Mesenchymal stem cell (in vitro differentiated cells and primary cell): ENCODE results near the gene GOLGA6C.
"Not testable (repeated sequence)": the region's sequence is repeated elsewhere in the genome, so short reads cannot be mapped to it uniquely, and the experiment has no call there.

Experiments used
- DNase-seq: peaks from one replicate; pipeline ENCODE4 v3.0.0-alpha.2; 2013
- H2AFZ ChIP-seq: one replicate; pipeline ENCODE4 v1.6.1; 2013; ENCODE audit warnings: low read depth, mild to moderate bottlenecking, control low read depth, inconsistent platforms, low read length, moderate library complexity
- H2AK5ac ChIP-seq: 2 replicates; pipeline ENCODE4 v1.6.1; 2013; ENCODE audit warnings: low read length, moderate library complexity, mild to moderate bottlenecking, inconsistent platforms; ENCODE audit not compliant: severe bottlenecking
- H2BK120ac ChIP-seq: one replicate; pipeline ENCODE4 v1.6.1; 2013; ENCODE audit warnings: low read depth, mild to moderate bottlenecking, inconsistent platforms, low read length, moderate library complexity
- H2BK12ac ChIP-seq, 2 experiments: one replicate each; pipeline ENCODE4 v1.6.1; 2013; ENCODE audit warnings: inconsistent platforms in 2 of 2, low read length in 2 of 2, mild to moderate bottlenecking in 2 of 2, moderate library complexity in 2 of 2, control low read depth in 1 of 2
- H2BK15ac ChIP-seq: one replicate; pipeline ENCODE4 v1.6.1; 2013; ENCODE audit warnings: mild to moderate bottlenecking, low read depth, inconsistent platforms; ENCODE audit not compliant: poor library complexity, severe bottlenecking
- H2BK5ac ChIP-seq: 2 replicates; pipeline ENCODE4 v1.6.1; 2013; ENCODE audit warnings: low read depth, mild to moderate bottlenecking, low read length, control low read depth, inconsistent platforms; ENCODE audit not compliant: poor library complexity, severe bottlenecking
- H3K14ac ChIP-seq, 2 experiments: one replicate each; pipeline ENCODE4 v1.6.1; 2013; ENCODE audit warnings: inconsistent platforms in 2 of 2, low read length in 2 of 2, control low read depth in 1 of 2, mild to moderate bottlenecking in 1 of 2, moderate library complexity in 1 of 2
- H3K18ac ChIP-seq, 2 experiments: one replicate each; pipeline ENCODE4 v1.6.1; 2013; ENCODE audit warnings: inconsistent platforms in 2 of 2, low read length in 2 of 2, control low read depth in 1 of 2, low read depth in 1 of 2, mild to moderate bottlenecking in 1 of 2
- H3K23ac ChIP-seq, 2 experiments: one replicate each; pipeline ENCODE4 v1.6.1; 2013; ENCODE audit warnings: inconsistent platforms in 2 of 2, low read length in 2 of 2, mild to moderate bottlenecking in 2 of 2, moderate library complexity in 2 of 2, control low read depth in 1 of 2
- H3K27ac ChIP-seq: 2 replicates; pipeline ENCODE4 v1.5.1; 2013; ENCODE audit warnings: mild to moderate bottlenecking, moderate library complexity, low read length, control low read depth, inconsistent platforms; ENCODE audit not compliant: poor library complexity, severe bottlenecking
- H3K27me3 ChIP-seq, 2 experiments: 2 replicates each; pipeline versions ENCODE4 v1.6.1 to v1.7.0; 2013; ENCODE audit warnings: low read length in 2 of 2, mild to moderate bottlenecking in 2 of 2, moderate library complexity in 2 of 2, control low read depth in 1 of 2, inconsistent platforms in 1 of 2; ENCODE audit not compliant: control insufficient read depth in 1 of 2, insufficient read depth in 1 of 2
- H3K36me3 ChIP-seq, 2 experiments: 2 replicates each; pipeline versions ENCODE4 v1.6.1 to v1.7.0; 2013; ENCODE audit warnings: low read length in 2 of 2, control low read depth in 1 of 2, inconsistent platforms in 1 of 2, low read depth in 1 of 2, mild to moderate bottlenecking in 1 of 2; ENCODE audit not compliant: insufficient read depth in 2 of 2, control insufficient read depth in 1 of 2
- H3K4ac ChIP-seq, 2 experiments: one replicate each; pipeline ENCODE4 v1.6.1; 2013; ENCODE audit warnings: inconsistent platforms in 2 of 2, low read length in 2 of 2, mild to moderate bottlenecking in 2 of 2, moderate library complexity in 2 of 2, control low read depth in 1 of 2, low read depth in 1 of 2
- H3K4me1 ChIP-seq: 2 replicates; pipeline ENCODE4 v1.6.1; 2013; ENCODE audit warnings: low read depth, low read length, control low read depth; ENCODE audit not compliant: control insufficient read depth, insufficient read depth
- H3K4me2 ChIP-seq: 2 replicates; pipeline ENCODE4 v1.6.1; 2013; ENCODE audit warnings: low read length, mild to moderate bottlenecking, inconsistent platforms; ENCODE audit not compliant: poor library complexity, severe bottlenecking
- H3K4me3 ChIP-seq, 2 experiments: 2 replicates each; pipeline versions ENCODE4 v1.5.1 to v1.7.0; 2013; ENCODE audit warnings: low read length in 2 of 2, mild to moderate bottlenecking in 2 of 2, control low read depth in 1 of 2, low read depth in 1 of 2; ENCODE audit not compliant: insufficient read depth in 1 of 2
- H3K79me1 ChIP-seq: replicated peaks from 2 replicates; pipeline ENCODE4 v1.6.1; 2013; ENCODE audit warnings: mild to moderate bottlenecking, control low read depth, low read length, inconsistent platforms; ENCODE audit not compliant: poor library complexity, severe bottlenecking
- H3K9ac ChIP-seq: 2 replicates; pipeline ENCODE4 v1.7.0; 2013; ENCODE audit warnings: mild to moderate bottlenecking, low read length, moderate library complexity
- H3K9me3 ChIP-seq: 2 replicates; pipeline ENCODE4 v1.7.0; 2013; ENCODE audit warnings: mild to moderate bottlenecking, low read length; ENCODE audit not compliant: control insufficient read depth
- H4K8ac ChIP-seq: one replicate; pipeline ENCODE4 v1.6.1; 2013; ENCODE audit warnings: inconsistent platforms, mild to moderate bottlenecking, low read length, moderate library complexity
- H4K91ac ChIP-seq: one replicate; pipeline ENCODE4 v1.6.1; 2013; ENCODE audit warnings: mild to moderate bottlenecking, low read length, inconsistent platforms
- WGBS: methylation state at CpG from one replicate; pipeline ENCODE4 v1.1.7; 2013; ENCODE audit warnings: mixed read lengths; 5-methylcytosine and 5-hydroxymethylcytosine counted together

Gene GOLGA6C

GRCh38 chr15:75225951-75226732 is 32.0 kb upstream of the GOLGA6C start:
- Histone ChIP-seq H3K9ac (no peak overlapping the region), H2AFZ (no peak overlapping the region), H3K18ac (no peak overlapping the region), H2BK120ac (no peak overlapping the region), H3K79me1 (no peaks in the 10 kb centered on the region), H2BK5ac (no peak overlapping the region), H3K4me2 (no peak overlapping the region), H3K23ac (no peak overlapping the region), H3K27ac (no peak overlapping the region), H3K36me3 (no peaks in the 10 kb centered on the region), H4K91ac (no peak overlapping the region), H4K8ac (no peak overlapping the region), H3K14ac (no peak overlapping the region), H2BK12ac (no peak overlapping the region), H2AK5ac (no peak overlapping the region), H3K4me1 (peaks cover 2% of the 10 kb centered on the region), H3K4me3 (no peak overlapping the region), H2BK15ac (no peak overlapping the region), H3K4ac (no peak overlapping the region), H3K27me3 (peaks cover 24 to 50% of the 10 kb centered on the region in 2 experiments), H3K9me3 (no peaks in the 10 kb centered on the region)
- 82% methylated on average over 15 of the region's 16 CpGs for WGBS
- DNase-seq, result no peak

DNA sequence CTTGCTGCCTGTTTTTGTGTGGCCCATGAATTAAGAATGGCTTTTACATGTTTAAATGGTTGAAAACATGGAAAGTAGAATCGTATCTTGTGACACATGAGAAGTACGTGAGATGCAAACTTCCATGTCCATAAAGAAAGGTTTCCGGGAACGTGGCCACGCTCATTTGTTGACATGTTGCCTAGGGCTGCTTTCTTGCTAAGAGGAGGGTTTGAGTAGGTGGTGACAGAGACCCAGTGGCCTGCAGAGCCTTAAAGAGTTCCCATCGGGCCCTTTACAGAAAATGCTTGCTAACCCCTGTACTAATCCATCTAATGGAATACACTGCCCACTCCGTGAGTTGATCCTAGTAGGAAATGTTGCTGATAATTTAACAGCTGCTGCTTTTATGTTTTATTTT is 31.0 kb upstream of the GOLGA6C start:
- not testable (repeated sequence) for H3K36me3 ChIP-seq, H3K79me1 ChIP-seq

GRCh38 chr15:75227663-75228280 is 30.4 kb upstream of the GOLGA6C start:
- Histone ChIP-seq H3K27ac (no peak overlapping the region), H3K36me3 (no peaks in the 10 kb centered on the region), H3K79me1 (no peaks in the 10 kb centered on the region), H2AK5ac (no peak overlapping the region), H4K8ac (no peak overlapping the region), H3K18ac (no peak overlapping the region), H3K9ac (no peak overlapping the region), H3K27me3 (peaks cover 35 to 67% of the 10 kb centered on the region in 2 experiments), H3K14ac (no peak overlapping the region), H2AFZ (no peak overlapping the region), H3K4me3 (no peak overlapping the region), H3K4me2 (no peak overlapping the region), H4K91ac (no peak overlapping the region), H3K4me1 (peaks cover 2% of the 10 kb centered on the region), H3K23ac (no peak overlapping the region), H2BK120ac (no peak overlapping the region), H2BK15ac (no peak overlapping the region), H3K9me3 (no peaks in the 10 kb centered on the region), H2BK12ac (no peak overlapping the region), H3K4ac (no peak overlapping the region), H2BK5ac (no peak overlapping the region)
- WGBS, result 70% methylated on average over 11 of the region's 13 CpGs
- no peak for DNase-seq

More for the DNA sequence above, 31.0 kb upstream of the GOLGA6C start:
- not testable (repeated sequence) for H4K8ac ChIP-seq, H3K4me2 ChIP-seq, H3K18ac ChIP-seq, H2BK5ac ChIP-seq, H2AK5ac ChIP-seq, H3K9ac ChIP-seq, H2BK120ac ChIP-seq, H3K23ac ChIP-seq, H2BK15ac ChIP-seq, H3K4me3 ChIP-seq, H3K14ac ChIP-seq, H3K4me1 ChIP-seq, H2BK12ac ChIP-seq, H3K4ac ChIP-seq, H2AFZ ChIP-seq, DNase-seq, H3K9me3 ChIP-seq, H4K91ac ChIP-seq, H3K27ac ChIP-seq
- 90% methylated on average over 6 of the region's 7 CpGs for WGBS
- H3K27me3 ChIP-seq, result peaks cover 30 to 60% of the 10 kb centered on the region in 2 experiments

GRCh38 chr15:75228787-75229186 is 29.3 kb upstream of the GOLGA6C start:
- H2BK15ac ChIP-seq, result no peak overlapping the region
- no peaks in the 10 kb centered on the region for H3K36me3 ChIP-seq
- no peak overlapping the region for H3K4me3 ChIP-seq
- no peak overlapping the region for H2AFZ ChIP-seq
- WGBS, result 83% methylated on average over 8 of the region's 9 CpGs
- no peak overlapping the region for H2AK5ac ChIP-seq
- no peak overlapping the region for H2BK120ac ChIP-seq
- H3K4ac ChIP-seq, result no peak overlapping the region
- H3K27ac ChIP-seq, result no peak overlapping the region
- no peak overlapping the region for H3K18ac ChIP-seq
- no peak overlapping the region for H2BK12ac ChIP-seq
- H3K23ac ChIP-seq, result no peak overlapping the region
- no peak overlapping the region for H4K8ac ChIP-seq
- no peak overlapping the region for H3K4me2 ChIP-seq
- H3K14ac ChIP-seq, result no peak overlapping the region
- no peak overlapping the region for H4K91ac ChIP-seq
- H3K4me1 ChIP-seq, result peaks cover 2% of the 10 kb centered on the region
- no peaks in the 10 kb centered on the region for H3K9me3 ChIP-seq
- H2BK5ac ChIP-seq, result no peak overlapping the region
- no peak for DNase-seq
- peaks cover 43 to 73% of the 10 kb centered on the region in 2 experiments for H3K27me3 ChIP-seq
- H3K79me1 ChIP-seq, result no peaks in the 10 kb centered on the region
- H3K9ac ChIP-seq, result no peak overlapping the region
